K562 (cell line): ENCODE data around the gene TMEM127. TPM values are rescaled to one million over a fixed set of nuclear protein-coding genes. Genes with fewer than 3 reads are reported as not detected.

Experiments
- ATF7 ChIP-seq: fragments of 450-650 bp; IDR thresholded peaks from 2 replicates; pipeline ENCODE4 v1.7.1; 2014; ENCODE audit warnings: mild to moderate bottlenecking, moderate library complexity
- BRD4 ChIP-seq: fragments of 200-600 bp; sonication (generic); IDR thresholded peaks from 2 replicates; pipeline ENCODE4 v1.6.1; 2017; ENCODE audit warnings: inconsistent platforms
- CBX3 ChIP-seq, 2 experiments: IDR thresholded peaks; 1 replicate in 1 of 2; 2 replicates in 1 of 2; pipeline ENCODE4 v1.6.1; 2012; ENCODE audit warnings: inconsistent platforms in 2 of 2, low read length in 2 of 2, borderline replicate concordance in 1 of 2, control low read depth in 1 of 2
- EWSR1 ChIP-seq: fragments of 450-650 bp; IDR thresholded peaks from 2 replicates; pipeline ENCODE4 v1.6.1; 2018; ENCODE audit warnings: borderline replicate concordance, mild to moderate bottlenecking, low read depth, moderate library complexity; ENCODE audit not compliant: partially characterized antibody
- FOXA3 ChIP-seq, 2 experiments: fragments of 450-650 bp in 1 of 2; sonication (generic) in 1 of 2; formaldehyde crosslinking; IDR thresholded peaks in 1 of 2; conservative IDR thresholded peaks in 1 of 2; 2 replicates each; pipeline versions ENCODE4 v1.4.0 to v1.8.0; 2020 to 2022; ENCODE audit warnings: mild to moderate bottlenecking in 2 of 2, missing genetic modification reagents in 1 of 2
- FOXK2 ChIP-seq, 2 experiments: fragments of 450-650 bp; IDR thresholded peaks in 1 of 2; conservative IDR thresholded peaks in 1 of 2; 2 replicates each; pipeline ENCODE4 v1.6.1; 2016; ENCODE audit warnings: low read depth in 2 of 2, mild to moderate bottlenecking in 1 of 2
- GATAD2B ChIP-seq: fragments of 450-650 bp; IDR thresholded peaks from 2 replicates; pipeline ENCODE4 v1.6.1; 2017; ENCODE audit warnings: mild to moderate bottlenecking, borderline replicate concordance
- GTF2A2 ChIP-seq: IDR thresholded peaks from 2 replicates; pipeline ENCODE4 v1.6.1; 2016; ENCODE audit warnings: mild to moderate bottlenecking, missing genetic modification characterization, missing compliant biosample characterization
- HCFC1 ChIP-seq: IDR thresholded peaks from 2 replicates; pipeline ENCODE4 v1.6.1; 2012; ENCODE audit warnings: low read depth, low read length, improper control_type of control experiment
- LARP7 ChIP-seq: fragments of 450-650 bp; IDR thresholded peaks from 2 replicates; pipeline ENCODE4 v1.6.1; 2016
- NCOR1 ChIP-seq: fragments of 450-650 bp; IDR thresholded peaks from 2 replicates; pipeline ENCODE4 v1.6.1; 2016; ENCODE audit warnings: mild to moderate bottlenecking, moderate library complexity
- POLR2G ChIP-seq: fragments of 200-400 bp; formaldehyde crosslinking; IDR thresholded peaks from 2 replicates; pipeline ENCODE4 v1.6.1; 2017; ENCODE audit warnings: low read depth, mild to moderate bottlenecking, antibody characterized with exemption, low read length, moderate library complexity
- RAD21 ChIP-seq, 2 experiments: fragments of 250-450 bp in 1 of 2; fragments of 450-650 bp in 1 of 2; sonication (Bioruptor Pico) in 1 of 2; formaldehyde crosslinking in 1 of 2; IDR thresholded peaks in 1 of 2; conservative IDR thresholded peaks in 1 of 2; 2 replicates each; pipeline versions ENCODE4 v1.4.0 to v1.8.0; 2020 to 2022; ENCODE audit warnings: mild to moderate bottlenecking in 2 of 2, moderate library complexity in 1 of 2
- RBM22 ChIP-seq: fragments of 200-400 bp; formaldehyde crosslinking; IDR thresholded peaks from 2 replicates; pipeline ENCODE4 v1.6.1; 2018; ENCODE audit warnings: low read length, low read depth; ENCODE audit not compliant: poor library complexity, severe bottlenecking
- TBP ChIP-seq: optimal IDR thresholded peaks from 2 replicates; pipeline ENCODE3; 2011; ENCODE audit warnings: low read depth, low read length, improper control_type of control experiment
- YY1 ChIP-seq, 3 experiments: IDR thresholded peaks; 2 replicates each; pipeline ENCODE4 v1.6.1; 2011; ENCODE audit warnings: low read length in 2 of 3, mild to moderate bottlenecking in 2 of 3, moderate library complexity in 2 of 3, borderline replicate concordance in 1 of 3, control low read depth in 1 of 3, low read depth in 1 of 3; ENCODE audit not compliant: insufficient read depth in 3 of 3, insufficient replicate concordance in 2 of 3, control insufficient read depth in 1 of 3, insufficient read length in 1 of 3; ENCODE audit errors: extremely low read depth in 1 of 3
- polyA plus RNA-seq, 8 experiments: library from polyadenylated mRNA; depleted of rRNA in 4 of 8; stranded (reverse) in 5 of 8; unstranded in 3 of 8; fragments of >200 nt; fragmentation: Nextera tagmentation in 2 of 8; fragmentation: Illumina TruSeq in 1 of 8; extraction: Ambion mirVana in 2 of 8; extraction: Trizol in 1 of 8; gene quantifications; 2 replicates each; pipeline versions ENCODE4 v1.2.1 to v1.2.3, GENCODE V29; 2011 to 2014; ENCODE audit warnings: inconsistent platforms in 1 of 8, missing spikeins in 1 of 8
- total RNA-seq, 7 experiments: library from RNA; depleted of rRNA in 6 of 7; stranded (reverse); fragments of >200 nt in 6 of 7; fragmentation: Illumina TruSeq in 2 of 7; extraction: Trizol in 2 of 7; gene quantifications; 2 replicates each; pipeline versions ENCODE4 v1.2.1 to v1.2.3, GENCODE V29; 2011 to 2021; ENCODE audit warnings: low replicate concordance in 1 of 7
- TF ChIP-seq, protein P1 (sequence below): sonication (generic); formaldehyde crosslinking; IDR thresholded peaks from 2 replicates; pipeline ENCODE4 v1.8.1; 2023; ENCODE audit warnings: mild to moderate bottlenecking, missing genetic modification reagents

The TMEM127 gene
- total and polyA plus RNA-seq, 9 of the 15 experiments (the other 6 are each of a cell fraction or from before 2014, with no cell fraction given): 1.7 to 20.0 (median 9.9) TPM

DNA sequence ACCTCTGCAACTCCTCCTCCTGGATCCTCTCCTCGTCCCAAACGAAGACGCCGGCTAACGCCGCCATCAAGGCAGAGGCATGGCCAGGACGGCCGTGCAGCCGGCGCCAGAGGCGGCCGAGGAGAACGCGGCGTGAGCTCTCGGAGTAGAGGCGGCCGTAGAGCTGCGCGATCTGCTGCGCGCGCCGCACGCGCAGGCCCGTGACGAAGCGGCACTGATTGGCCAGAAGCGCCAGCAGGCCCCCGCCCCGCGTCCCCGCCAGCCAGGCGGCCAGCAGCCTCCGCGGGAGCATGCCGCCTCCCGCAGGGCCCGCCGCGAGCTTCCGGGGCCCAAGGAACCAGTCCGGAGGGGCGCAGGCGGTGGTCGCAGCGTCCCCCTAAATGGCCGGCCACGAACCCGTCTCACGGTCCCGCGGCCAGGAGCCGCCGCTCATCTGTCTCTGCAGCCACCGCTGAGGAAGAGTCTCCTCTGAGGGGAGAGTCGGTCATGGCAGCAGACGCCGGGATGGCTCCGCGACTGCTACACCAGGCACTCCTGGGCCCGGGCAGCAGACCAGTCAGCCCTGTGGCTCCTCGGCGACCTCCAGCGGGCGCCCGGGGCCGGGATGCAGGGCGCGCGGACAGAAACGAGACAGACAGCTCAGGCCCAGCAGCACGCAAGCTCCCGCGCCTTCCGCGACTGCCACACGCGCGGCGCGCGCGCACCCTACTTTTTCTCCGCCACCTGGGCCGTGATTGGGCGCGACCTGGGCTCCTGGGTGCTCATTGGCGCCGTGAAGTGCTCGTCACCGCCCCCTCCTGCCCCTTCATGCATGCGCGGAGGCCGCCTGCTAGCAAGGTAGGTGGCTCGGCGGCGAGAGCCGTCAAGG lies 57.4 kb downstream of the TMEM127 start, which contains the start of gene STARD7 (continued):
- TF ChIP-seq RAD21 (CRISPR knock-in tag; conservative IDR thresholded peaks at IDR 0.05 in 1 of 2, IDR thresholded peaks at IDR 0.05 in 1 of 2): peak; percentile 23 to 40
- TF ChIP-seq HCFC1: peak; percentile 45; the same call in 1 of the 2 replicates
- TF ChIP-seq GTF2A2: no peak
- TF ChIP-seq NCOR1: 0 out of 2 replicates have a peak, but pooled peaks have one; percentile 10
- TF ChIP-seq FOXA3 (CRISPR knock-in tag; conservative IDR thresholded peaks at IDR 0.05 in 1 of 2, IDR thresholded peaks at IDR 0.05 in 1 of 2): peak in 1 of 2 experiments; percentile 6; a peak in 1 of 4 replicates
- TF ChIP-seq RBM22: peak; percentile 72
- TF ChIP-seq EWSR1: no peak
- no peak for TF ChIP-seq CBX3 (IDR thresholded peaks at IDR 0.05; ENCODE audit: borderline replicate concordance in 1 of 2, low read length in 2 of 2)
- TF ChIP-seq LARP7: 0 out of 2 replicates have a peak, but pooled peaks have one; percentile 35
- TF ChIP-seq, protein P1, sequence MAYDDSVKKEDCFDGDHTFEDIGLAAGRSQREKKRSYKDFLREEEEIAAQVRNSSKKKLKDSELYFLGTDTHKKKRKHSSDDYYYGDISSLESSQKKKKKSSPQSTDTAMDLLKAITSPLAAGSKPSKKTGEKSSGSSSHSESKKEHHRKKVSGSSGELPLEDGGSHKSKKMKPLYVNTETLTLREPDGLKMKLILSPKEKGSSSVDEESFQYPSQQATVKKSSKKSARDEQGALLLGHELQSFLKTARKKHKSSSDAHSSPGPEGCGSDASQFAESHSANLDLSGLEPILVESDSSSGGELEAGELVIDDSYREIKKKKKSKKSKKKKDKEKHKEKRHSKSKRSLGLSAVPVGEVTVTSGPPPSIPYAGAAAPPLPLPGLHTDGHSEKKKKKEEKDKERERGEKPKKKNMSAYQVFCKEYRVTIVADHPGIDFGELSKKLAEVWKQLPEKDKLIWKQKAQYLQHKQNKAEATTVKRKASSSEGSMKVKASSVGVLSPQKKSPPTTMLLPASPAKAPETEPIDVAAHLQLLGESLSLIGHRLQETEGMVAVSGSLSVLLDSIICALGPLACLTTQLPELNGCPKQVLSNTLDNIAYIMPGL: peak; percentile 80; the same call in 1 of the 2 replicates
- TF ChIP-seq TBP: peak; percentile 96
- TF ChIP-seq BRD4: 0 out of 2 replicates have a peak, but pooled peaks have one; percentile 28
- TF ChIP-seq FOXK2 (conservative IDR thresholded peaks at IDR 0.05 in 1 of 2, IDR thresholded peaks at IDR 0.05 in 1 of 2; ENCODE audit: low read depth in 2 of 2): peak; percentile 1 to 55; a peak in 2 of 4 replicates
- TF ChIP-seq GATAD2B: peak; percentile 46; the same call in 1 of the 2 replicates
- peak; percentile 98 for TF ChIP-seq POLR2G
- peak; percentile 83 for TF ChIP-seq ATF7
- peak in 2 of 3 experiments; percentile 36 to 48 for TF ChIP-seq YY1 (IDR thresholded peaks at IDR 0.05; ENCODE audit: borderline replicate concordance in 1 of 3, control insufficient read depth in 1 of 3, extremely low read depth in 1 of 3, insufficient read depth in 3 of 3, insufficient read length in 1 of 3, insufficient replicate concordance in 2 of 3, low read depth in 1 of 3, low read length in 2 of 3)
